ENCODE results near the gene CAPN2.

Gene CAPN2

DNA sequence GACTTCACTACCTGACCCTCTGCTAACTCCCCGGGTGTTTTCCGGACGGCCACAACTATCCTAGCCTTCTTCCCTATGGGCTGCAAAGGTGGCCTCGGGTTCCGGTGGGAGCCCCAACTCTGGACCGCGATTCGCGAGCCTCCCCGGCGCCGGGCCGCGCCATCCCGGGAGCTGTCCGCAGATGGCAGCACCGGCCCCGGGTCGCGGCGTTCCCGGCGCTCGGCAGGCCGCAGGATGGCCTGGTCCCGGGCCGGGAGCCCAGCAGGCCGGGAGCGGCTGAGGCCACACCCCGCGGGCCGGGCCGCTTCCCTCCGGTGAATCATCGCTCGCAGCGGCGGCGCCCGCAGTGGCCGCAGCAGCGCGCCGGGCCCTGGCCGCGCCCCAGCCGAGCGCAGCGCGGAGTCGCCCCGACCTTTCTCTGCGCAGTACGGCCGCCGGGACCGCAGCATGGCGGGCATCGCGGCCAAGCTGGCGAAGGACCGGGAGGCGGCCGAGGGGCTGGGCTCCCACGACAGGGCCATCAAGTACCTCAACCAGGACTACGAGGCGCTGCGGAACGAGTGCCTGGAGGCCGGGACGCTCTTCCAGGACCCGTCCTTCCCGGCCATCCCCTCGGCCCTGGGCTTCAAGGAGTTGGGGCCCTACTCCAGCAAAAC lies at the start of gene CAPN2:
CAPN2 (plus strand) TSS at position 346 of the 656 bp plus-strand sequence; CDS start at position 448, 102 bp downstream.
- peak; percentile 91 for DNase-seq (ENCODE audit: low read depth)

DNA sequence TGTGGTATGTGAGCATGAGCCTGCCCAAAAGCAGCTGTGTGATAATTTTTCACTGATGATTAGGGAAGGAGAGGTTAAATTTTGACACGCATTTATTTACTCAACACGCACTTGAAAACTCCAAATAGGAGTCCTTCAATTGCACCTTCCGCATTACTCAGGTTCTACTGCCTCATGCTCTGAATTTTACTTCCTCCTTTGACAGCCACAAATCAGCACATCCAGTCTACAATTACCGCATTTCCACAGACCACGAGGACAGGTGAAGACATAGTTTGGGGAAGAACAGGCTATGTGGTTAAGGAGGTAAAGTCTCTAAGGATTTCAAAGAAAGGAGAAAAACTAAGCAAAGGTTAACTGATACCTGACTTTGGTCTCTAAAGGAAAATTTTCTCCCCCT lies 49.4 kb upstream of the CAPN2 start:
- DNase-seq (ENCODE audit: low read depth): no peak

DNA sequence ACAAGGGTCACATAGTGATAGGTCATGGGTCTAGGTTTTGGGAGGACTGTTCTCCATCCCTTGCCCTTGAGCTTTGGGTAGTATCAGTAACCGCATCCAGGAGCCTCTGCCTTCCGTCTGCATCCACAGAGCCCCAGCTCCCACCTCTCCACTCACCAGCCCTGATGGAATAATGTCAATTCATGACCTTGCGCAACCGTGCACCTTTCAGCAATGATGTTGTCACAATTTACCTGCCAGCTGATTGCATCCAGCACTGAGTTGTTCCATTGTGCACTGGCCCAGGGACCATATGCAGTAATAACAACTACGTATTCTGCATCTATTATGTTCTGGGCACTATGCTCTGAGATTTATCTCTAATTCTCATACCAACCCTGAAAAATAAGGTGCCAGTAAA lies 48.2 kb upstream of the CAPN2 start:
- DNase-seq (ENCODE audit: low read depth): no peak

DNA sequence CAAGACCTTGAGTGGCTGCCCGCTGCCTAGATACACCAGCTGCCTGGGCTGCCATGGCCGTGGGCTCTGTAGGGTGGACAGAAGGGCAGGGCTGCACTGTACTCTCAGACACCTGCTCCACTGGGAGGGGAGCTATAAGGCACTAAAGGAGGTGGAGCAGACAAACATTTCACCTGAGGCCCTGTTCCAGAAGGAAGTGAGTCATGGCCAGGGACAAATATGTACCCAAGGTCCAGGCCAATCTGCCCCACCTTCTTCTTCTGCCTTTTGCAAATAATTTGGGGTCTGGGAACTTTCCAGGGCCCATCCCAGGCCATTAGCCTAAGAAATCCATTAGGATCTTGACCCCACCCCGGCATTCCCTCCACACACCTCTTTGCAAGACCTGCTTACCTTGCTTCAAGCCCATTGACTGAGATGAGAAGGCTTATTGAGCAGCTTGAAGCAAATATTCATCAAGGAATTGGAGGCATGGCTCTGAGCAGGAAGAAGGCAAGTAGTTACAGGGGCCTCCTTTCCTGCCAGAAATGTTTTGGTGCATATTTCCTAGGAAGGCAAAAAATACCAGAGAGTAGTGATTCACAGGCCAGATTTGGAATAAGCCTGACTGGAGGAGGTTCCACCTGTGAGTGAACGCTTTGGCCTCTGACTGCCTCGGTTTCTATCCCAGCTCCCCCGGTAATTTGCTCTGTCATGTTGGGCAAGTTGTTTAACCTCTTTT lies 46.6 kb upstream of the CAPN2 start, which contains the start of gene CAPN8:
CAPN8 (minus strand) TSS at position 110 of the 721 bp plus-strand sequence; CDS start at position 55, 55 bp downstream.
- no peak for DNase-seq (ENCODE audit: low read depth)

DNA sequence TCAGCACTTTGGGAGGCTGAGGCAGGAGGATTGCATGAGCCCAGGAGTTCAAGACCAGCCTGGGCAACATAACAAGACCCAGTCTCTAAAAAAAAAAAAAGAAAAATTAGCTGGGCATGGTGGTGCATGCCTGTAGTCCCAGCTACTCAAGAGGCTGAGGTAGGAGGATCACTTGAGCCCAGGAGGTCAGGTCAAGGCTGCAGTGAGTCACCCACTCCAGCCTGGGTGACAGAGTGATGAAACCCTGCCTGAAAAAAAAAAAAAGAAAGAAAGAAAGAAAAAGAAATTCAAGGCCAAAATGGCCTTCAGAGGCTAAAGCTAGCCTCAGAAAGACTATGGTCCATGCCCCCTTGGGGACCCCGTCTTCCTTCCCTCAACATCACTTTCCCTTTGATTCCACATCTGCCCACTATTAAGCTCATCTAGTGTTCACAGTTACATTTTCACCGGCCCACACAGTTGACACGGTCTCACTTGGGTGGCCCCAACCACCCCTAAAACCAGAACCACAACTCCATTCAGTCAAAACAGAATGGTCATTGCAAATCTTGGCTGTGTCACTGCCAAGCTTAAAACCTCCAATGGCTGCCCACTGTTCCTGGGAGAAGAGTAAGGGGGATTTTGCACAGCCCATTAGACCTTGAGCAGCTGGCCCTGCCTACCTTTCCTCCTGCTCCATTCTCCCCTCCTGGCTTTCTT lies 44.7 kb upstream of the CAPN2 start:
- peak; percentile 40 for DNase-seq (ENCODE audit: low read depth)

DNA sequence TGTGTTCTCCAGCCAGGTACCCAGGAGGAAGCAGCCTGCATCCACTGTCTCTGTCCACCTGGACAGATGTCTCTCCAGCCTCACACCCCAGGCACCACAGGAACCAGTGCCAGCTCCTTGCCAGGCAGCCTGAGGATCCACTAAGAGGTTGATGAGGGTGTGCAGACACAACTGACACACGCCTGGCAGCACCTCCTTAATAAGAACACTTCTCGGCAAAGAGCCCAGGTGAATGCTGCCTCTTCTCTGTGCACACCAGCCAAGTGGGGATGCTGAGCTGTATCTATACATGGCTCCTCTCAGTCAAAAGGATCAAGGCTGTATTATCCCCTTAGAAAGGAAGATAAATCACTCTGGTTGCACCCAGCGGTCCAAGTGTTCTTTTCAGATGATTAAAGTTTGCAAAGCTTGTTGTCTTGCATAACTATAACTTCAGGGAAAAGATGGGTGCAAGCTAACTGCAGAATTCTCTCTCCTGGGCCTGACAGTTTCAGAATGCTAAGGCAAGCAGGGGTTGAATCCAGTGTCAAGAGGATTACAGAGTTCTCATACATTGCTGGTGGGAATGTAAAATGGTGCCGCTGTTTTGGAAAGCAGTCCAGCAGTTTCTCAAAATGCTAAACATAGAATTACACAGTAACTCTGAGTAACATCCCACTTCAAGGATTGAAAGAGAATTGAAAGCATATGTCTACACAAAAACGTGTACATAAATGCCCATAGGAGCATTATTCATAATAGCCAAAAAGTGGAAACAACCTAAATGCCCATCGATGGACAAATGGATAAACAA lies 43.1 kb upstream of the CAPN2 start:
- no peak for DNase-seq (ENCODE audit: low read depth)

DNA sequence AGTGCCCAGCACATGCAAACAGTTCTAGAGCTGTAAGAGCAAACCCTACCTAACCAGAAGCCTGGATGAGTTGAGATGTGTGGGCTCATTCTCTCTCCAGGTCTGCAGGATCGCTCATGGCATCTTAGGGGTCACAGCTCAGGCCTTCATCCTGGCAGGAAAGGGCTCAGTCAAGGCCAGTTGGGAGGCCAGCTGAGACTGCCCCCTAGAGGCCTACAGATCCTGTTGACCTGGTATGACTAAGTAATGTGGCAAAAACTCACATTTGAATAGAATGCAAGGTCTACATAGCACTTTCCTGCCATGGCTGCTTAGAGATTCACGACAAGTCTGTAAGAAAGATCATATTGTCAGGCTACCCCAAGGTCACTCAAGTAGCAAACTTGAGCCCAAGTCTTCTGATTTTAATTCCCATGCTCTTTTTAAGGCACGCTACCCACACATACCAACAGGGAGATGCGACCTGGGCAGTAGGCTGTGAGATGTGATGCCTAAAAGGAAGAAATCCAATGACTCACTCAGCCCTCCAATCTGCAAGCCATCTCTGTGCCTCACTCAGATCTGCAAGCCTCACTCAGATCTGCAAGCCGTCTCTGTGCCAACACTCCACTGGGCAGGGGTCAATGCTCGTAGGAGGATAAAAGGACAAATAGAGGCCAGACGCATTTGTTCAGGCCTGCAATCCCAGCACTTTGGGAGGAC lies 41.7 kb upstream of the CAPN2 start:
- peak; percentile 63 for DNase-seq (ENCODE audit: low read depth)

DNA sequence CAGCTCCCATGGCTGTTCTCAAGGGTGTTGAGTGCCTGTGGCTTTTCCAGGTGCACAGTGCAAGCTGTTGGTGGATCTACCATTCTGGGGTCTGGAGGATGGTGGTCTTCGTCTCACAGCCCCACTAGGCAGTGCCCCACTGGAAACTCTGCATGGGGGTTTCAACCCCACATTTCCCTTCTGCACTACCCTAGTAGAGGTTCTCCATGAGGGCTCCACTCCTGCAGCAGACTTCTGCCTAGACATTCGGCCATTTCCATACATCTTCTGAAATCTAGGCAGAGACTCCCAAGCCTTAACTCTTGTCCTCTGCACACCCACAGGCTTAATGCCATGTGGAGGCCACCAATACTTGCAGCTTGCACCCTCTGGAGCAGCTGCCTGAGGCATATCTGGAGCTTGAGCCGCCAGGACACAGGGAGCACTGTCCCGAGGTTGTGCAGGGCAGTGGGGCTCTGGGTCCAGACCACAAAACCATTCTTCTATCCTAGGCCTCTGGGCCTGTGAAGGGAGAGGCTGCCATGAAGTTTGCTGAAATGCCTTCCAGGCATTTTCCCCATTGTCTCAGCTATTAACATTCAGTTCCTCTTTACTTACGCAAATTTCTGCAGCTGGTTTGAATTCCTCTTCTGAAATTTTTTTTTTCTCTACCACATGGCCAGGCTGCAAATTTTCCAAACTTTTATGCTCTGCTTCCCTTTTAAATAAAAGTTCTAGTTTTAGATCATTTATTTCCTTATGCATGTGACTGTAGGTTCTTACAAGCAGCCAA lies 38.0 kb upstream of the CAPN2 start:
- no peak for DNase-seq (ENCODE audit: low read depth)

DNA sequence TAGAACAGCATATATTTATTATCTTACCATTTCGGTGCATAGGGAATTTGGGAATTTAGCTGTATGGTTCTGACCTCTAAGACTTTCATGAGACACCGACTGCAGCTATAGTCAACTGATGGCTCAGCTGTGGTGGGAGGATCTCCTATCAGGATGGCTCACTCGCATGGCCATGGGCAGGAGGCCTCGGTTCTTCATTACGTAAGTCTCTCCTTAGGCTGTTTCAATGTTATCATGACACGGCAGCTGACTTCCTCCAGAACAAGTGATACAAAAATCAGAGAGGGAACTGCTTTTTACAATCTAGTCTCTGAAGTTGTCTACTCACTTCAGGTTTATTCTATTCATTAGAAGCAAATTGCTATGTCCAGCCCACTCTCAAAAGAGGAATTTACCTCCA lies 33.5 kb upstream of the CAPN2 start:
- DNase-seq (ENCODE audit: low read depth): no peak

DNA sequence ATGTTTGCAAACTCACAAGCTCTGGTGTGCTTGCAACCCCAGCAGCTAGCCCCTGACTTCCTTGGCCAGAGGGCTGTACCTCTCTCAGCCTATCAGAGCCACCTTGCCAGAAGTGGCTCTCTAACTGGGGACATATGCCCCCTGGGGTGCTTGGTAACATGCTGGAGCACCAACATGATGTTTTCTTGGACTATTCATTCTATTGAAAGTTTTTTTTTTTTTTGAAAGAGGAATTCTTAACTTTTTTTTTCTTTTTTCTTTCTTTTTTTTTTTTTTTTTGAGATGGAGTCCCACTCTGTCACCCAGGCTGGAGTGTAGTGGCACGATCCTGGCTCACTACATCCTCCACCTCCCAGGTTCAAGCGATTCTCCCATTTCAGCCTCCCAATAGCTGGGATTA lies 32.2 kb upstream of the CAPN2 start:
- DNase-seq (ENCODE audit: low read depth): no peak

DNA sequence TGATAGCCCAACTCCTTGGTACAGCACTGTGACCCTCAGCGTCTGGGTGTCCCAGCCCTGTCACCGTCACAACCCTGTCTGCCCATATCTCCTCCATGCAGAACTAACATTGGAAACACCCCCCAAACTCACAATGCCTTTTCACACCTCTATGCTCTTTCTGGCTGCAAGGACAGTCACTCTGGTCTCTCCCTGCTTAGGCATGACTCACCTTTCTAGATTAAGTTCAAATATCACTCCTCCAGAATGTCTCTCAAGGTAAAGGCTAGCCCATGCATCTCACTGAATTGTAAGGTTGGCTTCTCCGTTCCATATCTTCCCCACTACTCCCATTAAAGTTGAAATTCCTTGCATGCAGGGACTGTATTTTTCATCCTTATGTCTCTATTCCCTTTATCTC lies 29.8 kb upstream of the CAPN2 start:
- no peak for DNase-seq (ENCODE audit: low read depth)

DNA sequence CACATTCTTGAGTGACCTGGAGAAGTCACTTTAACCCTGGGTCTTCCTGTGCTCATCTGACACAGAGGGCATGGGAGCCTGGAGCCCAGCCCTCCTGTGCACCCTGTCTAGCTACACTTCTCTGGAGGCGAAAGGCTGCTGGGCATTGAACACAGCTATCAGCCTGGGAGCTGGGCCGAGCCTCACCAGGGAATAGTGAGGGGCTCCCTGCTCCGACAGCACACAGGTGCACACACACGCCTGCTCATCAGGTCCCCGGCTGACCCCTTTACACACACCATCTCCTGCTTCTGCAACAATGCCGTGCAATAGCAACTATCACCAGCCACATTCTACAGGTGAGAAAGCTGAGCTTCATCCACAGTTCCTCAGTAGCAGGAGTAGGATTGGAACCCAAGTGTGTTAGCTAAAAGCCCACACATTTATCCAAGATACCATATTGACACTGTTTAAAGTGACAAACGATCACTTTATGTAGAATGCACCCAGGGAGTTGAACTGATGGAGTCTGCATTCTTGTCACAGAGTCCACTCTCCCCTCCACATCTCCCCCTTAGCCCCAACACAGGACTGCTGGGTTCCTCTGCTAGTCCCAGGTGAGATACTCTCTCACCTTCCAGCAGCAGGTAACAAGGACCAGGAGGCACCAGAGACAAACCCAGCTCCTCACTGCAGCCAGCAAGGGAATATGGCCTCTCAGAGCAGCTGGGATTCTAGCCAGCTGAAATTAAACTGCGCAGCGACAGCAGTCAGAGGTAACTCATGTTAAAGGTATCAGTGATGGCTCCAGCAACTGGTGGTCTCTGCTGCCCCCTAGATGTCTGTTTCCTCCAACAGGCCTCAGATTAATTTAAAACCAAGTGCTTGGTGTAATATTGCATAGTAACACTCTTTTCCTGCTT lies 28.5 kb upstream of the CAPN2 start:
- peak; percentile 59 for DNase-seq (ENCODE audit: low read depth)

DNA sequence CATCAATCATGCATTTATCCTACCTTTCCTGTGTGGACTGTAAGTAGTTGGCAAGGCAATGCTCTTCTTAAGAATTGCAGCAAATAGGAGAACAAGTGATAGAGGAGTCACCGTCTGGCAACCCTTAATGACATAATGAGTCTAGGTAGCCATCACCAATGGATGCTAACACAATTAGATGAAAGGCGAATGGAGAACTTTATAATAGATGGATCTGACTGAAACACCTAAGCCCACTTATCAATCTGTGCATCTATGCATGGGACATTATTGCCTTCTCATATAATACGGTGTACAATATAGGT lies 27.9 kb upstream of the CAPN2 start:
- no peak for DNase-seq (ENCODE audit: low read depth)

DNA sequence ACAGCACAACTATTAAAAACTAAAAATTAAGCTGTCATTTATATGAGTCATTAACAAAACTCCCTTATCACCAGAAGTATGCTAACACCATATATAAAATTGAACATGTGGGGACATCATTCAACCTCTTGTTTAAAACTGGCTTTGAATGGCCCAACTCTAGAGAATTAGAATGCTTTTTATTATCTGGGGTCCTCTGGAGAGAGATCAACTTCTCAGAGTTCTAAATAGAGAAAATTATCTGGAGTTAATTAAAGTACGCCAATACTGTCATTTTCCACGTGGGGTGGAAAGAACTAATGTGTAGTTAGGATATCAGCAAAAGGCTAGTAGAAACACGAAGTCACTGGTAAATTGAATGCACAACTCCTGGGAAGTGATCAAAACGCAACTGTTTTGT lies 21.2 kb upstream of the CAPN2 start:
- no peak for DNase-seq (ENCODE audit: low read depth)

DNA sequence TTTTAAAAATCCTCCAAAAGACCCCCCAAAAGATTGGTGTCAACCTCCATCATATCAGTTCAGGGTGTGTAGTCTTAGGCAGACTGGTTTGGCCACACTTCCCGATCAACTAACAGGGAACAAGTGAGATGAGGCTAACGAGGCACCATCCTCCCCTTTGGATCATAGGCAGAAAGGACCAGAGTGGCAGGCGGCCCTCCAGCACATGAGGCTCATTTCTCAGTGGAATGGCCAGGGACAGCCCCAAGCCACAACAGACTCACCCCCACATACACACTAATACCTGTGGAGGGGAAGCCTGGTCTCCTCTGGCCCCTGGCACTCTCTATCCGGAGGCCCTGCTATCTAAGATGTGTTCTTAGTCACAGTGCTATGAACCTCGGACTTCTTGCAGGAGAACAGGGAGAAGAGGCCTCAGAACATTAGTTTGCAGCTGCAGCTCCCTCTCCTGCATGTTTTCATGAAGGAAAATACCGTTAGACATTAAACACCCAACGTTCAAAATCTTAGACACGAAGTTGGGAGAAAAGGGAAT lies 17.3 kb upstream of the CAPN2 start:
- no peak for DNase-seq (ENCODE audit: low read depth)

DNA sequence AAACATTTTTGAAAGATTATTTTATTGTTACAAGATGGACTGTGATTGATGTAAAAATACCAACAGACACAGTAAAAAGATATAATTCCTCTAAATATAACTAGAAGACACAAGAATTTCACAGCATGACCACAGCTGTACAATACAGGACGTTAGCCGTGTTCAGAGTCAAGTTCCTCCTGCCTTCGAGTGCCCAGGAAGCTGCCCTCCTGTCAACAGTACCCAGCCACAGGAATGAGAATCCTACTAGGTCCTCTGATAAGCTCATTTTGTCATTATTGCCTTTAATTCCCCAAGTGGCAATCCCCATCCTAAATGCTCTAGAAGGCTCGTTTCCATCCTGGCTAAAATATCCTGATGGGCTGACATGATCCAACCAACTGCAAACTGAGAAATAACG lies 16.4 kb upstream of the CAPN2 start:
- no peak for DNase-seq (ENCODE audit: low read depth)

DNA sequence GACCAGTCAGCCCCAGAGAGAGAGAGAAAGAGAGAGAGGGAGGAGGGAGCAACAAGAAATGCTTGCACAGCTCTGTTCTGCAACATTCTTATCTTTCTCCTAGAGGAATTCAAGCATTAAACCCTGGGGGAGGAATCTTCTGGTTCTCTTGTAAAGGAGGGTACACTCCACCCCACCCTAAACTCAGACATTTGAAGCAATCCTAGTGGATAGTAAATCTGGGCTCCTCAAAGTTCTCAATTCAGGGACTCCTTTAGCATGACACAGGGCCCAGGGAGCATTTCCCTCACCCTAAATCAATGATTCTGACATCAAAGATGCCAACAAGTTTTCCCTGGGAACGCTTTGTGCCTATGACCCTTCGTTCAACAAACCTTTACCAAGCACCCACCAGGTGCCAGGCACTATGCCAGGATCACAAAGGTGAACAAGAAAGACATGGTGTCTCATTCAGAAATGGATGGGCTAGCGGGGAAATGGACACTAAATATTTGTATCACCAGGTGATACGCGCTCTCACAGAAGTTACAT lies 11.9 kb upstream of the CAPN2 start:
- peak; percentile 51 for DNase-seq (ENCODE audit: low read depth)

DNA sequence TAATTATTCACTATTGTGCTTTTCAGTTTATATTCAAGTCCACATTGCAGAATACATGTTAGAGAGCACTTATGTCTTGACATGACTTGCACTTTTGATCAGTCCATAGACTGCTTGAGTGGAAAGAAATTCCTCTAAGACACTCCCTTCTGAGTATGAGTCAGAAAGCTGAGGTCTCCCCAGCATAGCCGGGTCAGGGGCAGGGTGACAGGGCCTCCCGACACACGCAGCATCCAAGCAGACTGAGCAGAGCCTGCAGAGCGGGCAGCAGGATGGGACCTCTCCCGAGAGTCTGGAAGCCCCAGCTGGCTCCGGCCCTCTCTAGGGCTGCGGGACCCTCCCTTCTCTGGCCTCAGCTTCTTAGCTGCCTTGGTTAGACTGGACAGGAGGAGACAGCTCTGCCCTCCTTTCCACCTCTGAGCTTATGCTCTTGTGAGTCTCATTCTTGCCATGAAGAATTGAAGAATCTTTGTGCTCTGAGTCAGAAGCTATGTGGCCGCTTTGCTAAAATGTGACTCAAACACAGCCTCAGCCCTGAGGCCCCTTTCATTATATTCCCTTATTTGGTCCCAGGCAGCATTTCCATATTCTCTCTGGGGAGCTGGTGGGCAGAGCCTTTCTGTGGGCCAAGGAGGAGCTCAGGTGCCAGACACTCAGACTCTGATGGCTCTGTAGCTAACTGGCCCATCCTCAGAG lies 11.2 kb upstream of the CAPN2 start:
- DNase-seq (ENCODE audit: low read depth): peak; percentile 99
